Inferior parietal cortex (tissue), 1 donor: Measurements from ENCODE around the gene REM1.
A peak's percentile ranks its signal among the peaks of the same experiment; 100 is the strongest.
"Not testable (repeated sequence)": the region's sequence is repeated elsewhere in the genome, so short reads cannot be mapped to it uniquely, and the experiment has no call there.

Experiments
- DNase-seq: peaks from one replicate; pipeline ENCODE4 v3.0.0-alpha.2; 2016; ENCODE audit errors: extremely low spot score

The REM1 gene

GRCh38 chr20:31484001-31484400, 8.9 kb downstream of the REM1 start:
- no peak for DNase-seq

GRCh38 chr20:31485450-31486339, 10.6 kb downstream of the REM1 start:
- DNase-seq: no peak

GRCh38 chr20:31488115-31488514, 13.0 kb downstream of the REM1 start:
- DNase-seq: no peak

- no peak for DNase-seq
Measured at GRCh38 chr20:31489152-31489551, 14.1 kb downstream of the REM1 start.

GRCh38 chr20:31490752-31491151, 15.7 kb downstream of the REM1 start:
- no peak for DNase-seq

GRCh38 chr20:31494131-31494530, 19.0 kb downstream of the REM1 start:
- DNase-seq: no peak

- DNase-seq: no peak
Measured at GRCh38 chr20:31496761-31497295, 21.7 kb downstream of the REM1 start.

- no peak for DNase-seq
Measured at GRCh38 chr20:31497838-31498540, 22.9 kb downstream of the REM1 start.

- no peak for DNase-seq
Measured at GRCh38 chr20:31500527-31500926, 25.4 kb downstream of the REM1 start.

GRCh38 chr20:31502884-31503673, 28.0 kb downstream of the REM1 start:
- DNase-seq: peak; percentile 89

- DNase-seq: no peak
Measured at GRCh38 chr20:31505903-31506302, 30.8 kb downstream of the REM1 start.

- no peak for DNase-seq
Measured at GRCh38 chr20:31508517-31509244, 33.6 kb downstream of the REM1 start.

GRCh38 chr20:31514154-31515071, 39.3 kb downstream of the REM1 start, which contains the start of gene HM13:
TSS of gene HM13 (plus strand) at chr20:31514442. CDS start at chr20:31514552, 110 bp downstream.
- peak; percentile 96 for DNase-seq

- DNase-seq: no peak
Measured at GRCh38 chr20:31515072-31515774, 40.1 kb downstream of the REM1 start.

GRCh38 chr20:31515775-31516107, 40.7 kb downstream of the REM1 start:
- no peak for DNase-seq

- no peak for DNase-seq
Measured at GRCh38 chr20:31516166-31516565, 41.1 kb downstream of the REM1 start.

- DNase-seq: no peak
Measured at GRCh38 chr20:31516651-31517050, 41.6 kb downstream of the REM1 start.

- no peak for DNase-seq
Measured at GRCh38 chr20:31517373-31517772, 42.3 kb downstream of the REM1 start.

GRCh38 chr20:31521267-31521666, 46.2 kb downstream of the REM1 start:
- not testable (repeated sequence) for DNase-seq

GRCh38 chr20:31522731-31523130, 47.6 kb downstream of the REM1 start:
- no peak for DNase-seq
